Caki2 (cell line): ENCODE data around the gene FSHR. TPM values are rescaled to one million over a fixed set of nuclear protein-coding genes. Genes with fewer than 3 reads are reported as not detected.

Experiments used
- DNase-seq: peaks from one replicate; pipeline ENCODE4 v3.0.0-alpha.2; 2015; ENCODE audit warnings: low read depth
- in situ Hi-C: cut with HindIII; loops from 2 replicates; pipeline ENCODE4 v1.10.0; 2016; ENCODE audit warnings: low sequenced_read_pairs, low pct_unique_long_range_greater_than_20kb, mixed read lengths
- total RNA-seq: library from RNA; depleted of rRNA; stranded (reverse); fragments of >200 nt; shearing (Covaris generic); gene quantifications from 2 replicates; pipeline ENCODE4 v1.2.3, GENCODE V29; 2014; ENCODE audit warnings: low replicate concordance

FSHR gene
- total RNA-seq, 1 experiment from 2014 or later, result not detected

DNA sequence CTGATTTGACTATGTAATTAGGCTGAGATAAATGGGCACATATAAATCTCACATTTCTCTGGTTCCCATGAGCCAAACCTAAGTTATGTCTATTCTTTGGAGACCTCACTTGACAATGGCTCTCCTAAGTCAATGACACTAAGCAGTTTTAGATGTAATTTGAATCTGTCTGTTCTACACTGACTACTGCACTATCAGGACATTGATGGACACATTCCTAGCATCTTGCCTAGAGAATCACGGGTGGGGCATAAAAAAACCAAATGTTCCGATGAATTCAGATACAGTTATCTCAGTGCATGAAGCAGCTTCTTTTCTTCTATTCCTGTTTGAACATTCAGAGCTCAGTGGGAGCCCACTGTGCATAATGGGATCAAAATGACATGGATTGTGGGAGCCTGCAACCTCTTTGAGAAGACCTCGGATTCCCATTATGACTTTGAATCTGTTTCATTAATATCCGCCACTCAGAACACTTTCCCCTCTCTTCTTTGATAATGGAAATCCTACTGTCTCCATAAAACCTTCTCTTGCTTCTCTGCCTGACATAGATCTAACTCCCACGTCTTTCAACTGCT lies 110.8 kb downstream of the FSHR start:
- in situ Hi-C loops, result no loop called here
- no peak for DNase-seq

DNA sequence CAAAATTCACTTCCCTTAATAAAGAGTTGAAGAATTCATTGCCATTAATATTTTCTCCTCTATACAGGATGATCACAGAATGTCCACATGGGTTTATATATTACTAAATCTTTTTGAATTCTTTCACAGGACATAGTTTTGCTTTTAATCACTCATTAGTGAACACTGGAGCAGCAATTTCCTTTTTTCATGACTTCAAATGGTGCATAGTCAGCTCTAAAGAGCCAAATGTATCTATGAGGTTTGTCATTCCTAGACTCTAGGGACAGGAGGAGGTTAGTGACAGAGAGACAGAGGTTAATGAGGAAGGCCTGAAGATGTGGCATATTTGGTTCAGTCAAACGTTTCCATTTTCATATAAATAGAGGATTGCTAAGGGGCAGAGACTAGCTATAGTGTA lies 111.8 kb downstream of the FSHR start:
- no peak for DNase-seq
- in situ Hi-C loops, result no loop called here

DNA sequence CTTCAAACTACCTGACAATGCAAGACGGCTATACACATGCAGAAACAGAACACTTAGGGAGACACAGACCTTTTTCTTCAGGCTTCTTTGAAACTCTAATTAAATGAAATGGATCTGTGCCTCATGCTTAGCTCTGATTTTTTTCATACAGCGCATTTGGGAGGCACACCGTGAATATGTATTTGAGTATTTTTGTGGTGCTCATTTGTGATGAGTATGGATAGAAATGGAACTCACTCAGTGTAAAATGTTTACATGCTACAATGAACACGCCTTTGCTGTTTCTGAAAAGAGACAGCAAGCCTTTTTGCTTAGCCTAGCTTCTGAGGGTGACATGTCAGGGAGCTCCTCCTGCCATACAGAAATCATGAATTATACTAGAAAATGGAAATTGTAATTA lies 113.3 kb downstream of the FSHR start:
- in situ Hi-C loops, result no loop called here
- no peak for DNase-seq

DNA sequence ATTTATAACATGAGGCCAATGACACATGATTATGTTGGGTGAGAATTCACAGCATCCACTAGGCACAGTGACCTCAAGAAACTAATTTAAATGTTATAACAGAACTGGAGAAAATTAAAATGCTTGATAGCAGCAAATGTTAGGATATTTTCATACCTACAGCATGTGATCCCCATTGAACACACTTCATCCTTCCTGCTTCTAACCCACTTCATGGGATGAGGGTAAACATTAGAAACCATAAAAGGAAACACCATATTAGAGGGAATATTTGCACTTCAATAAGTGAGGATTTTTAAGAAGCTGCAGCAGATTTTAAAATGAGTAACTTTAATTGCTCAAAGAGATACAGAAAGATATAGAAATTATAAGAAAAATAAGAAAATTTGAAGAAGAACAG lies 117.1 kb downstream of the FSHR start:
- in situ Hi-C loops, result no loop called here

DNA sequence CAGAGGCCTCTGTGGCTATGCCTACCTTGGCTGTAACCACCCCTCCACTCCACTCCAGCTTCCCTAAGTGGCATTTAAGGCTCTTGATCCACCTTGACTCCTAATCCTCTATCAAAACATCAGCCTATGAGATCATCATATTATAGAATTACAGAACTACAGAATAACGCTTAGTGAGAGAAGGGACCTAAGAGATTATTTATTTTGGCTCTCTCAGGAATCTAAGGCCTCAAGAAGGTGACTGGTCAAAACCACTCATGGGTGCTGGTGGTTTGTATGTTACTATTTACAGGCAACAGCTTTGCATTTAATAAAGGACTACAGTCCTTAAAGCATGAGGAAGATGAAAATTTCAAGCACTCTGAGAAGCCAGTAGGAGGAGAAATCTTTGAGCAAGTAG lies 118.8 kb downstream of the FSHR start:
- in situ Hi-C loops, result no loop called here
- peak; percentile 52 for DNase-seq

More for the DNA sequence above, 117.1 kb downstream of the FSHR start:
- DNase-seq, result no peak

DNA sequence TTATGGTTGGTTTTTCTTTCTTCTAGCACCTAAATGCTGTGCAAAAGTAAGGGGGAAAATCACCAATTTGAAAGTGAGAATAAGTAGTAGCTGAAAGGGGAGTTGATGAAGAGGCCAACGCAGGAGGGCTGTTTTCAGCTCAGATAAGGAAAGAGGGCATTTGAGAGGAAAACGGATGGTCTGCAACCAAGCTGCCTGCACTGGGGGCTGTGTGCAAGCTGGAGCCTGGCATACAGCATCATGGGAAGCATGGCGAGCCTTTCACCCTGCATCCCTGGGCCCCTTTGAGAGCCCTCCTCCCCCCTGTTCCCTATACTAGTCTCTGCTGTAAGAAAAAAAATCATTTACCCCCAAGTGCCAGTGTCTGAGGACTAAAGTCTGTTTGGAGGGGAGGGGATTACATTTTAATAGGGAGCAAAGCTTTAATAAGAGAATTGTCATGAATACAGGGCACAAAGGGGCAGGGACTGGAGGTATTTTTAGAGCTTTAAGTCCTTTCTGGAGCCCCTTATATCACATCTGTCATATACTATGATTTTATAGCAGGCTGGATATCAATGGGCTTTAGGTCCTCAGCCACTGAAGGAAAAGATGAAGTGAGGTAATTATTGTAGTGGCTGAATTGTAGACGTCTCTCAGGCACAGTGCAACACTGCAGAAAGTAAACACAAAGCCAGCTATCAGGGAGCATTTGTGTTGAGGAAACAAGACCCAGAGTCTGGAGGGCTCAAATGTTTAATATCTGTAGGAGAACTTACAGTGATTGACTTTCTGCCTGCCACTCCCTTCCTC lies 120.7 kb downstream of the FSHR start:
- in situ Hi-C loops, result no loop called here
- no peak for DNase-seq

DNA sequence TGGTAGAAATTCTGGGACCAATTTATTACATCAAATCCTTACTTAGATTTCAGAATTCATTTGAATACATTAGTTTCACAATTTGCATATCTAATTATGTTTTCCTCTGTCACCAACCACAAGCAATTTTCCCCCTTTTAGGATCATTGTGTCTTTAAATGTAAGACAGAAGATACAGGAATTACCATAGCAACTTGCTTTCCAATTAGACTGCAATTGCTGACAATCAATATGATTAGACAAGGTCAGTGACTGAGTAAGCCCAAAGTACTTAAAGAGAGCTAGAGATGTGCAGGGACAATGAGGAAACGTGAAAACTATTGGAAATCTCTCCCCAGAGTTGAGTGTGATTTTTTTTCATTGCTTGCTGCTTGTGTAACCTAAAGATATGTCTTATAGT lies 121.4 kb downstream of the FSHR start:
- in situ Hi-C loops, result no loop called here
- no peak for DNase-seq

DNA sequence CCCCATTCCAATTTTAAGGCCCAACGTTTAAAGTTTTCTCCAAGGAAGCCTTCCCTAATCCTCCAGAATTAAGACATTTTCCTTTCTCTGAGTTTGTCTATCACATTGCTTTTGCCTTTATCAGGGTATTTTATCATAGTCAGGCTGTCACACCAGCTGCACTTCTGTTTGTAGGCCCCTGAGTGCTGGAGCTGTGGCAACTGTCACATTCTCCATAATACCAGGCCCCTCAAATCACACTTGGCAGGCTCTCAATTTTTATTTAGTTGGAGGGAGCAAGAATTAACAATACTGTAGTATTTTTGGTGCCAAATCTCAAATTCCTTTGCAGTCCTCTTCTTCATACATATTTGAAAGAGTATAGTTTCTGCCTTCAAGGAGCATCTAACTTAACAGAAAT lies 122.2 kb downstream of the FSHR start:
- no peak for DNase-seq
- in situ Hi-C loops, result no loop called here

DNA sequence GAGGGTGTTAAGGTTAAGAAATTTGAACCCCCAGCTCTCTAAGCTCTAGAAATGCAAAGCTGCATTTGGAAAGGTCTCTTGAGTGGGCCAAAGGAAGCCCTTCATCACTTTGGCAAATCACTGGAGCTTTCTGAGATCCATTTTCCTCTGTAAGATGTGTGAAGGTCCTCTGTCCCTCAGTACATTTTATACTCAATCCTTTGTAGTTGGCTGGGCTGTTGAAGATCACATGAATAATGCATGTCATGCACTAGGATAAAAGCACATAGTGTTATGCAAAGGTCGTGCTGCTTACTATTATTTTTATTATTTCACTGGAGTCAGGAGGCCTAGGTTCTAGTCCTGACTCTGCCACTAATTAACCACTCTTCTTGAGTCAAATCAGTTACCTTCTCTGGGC lies 124.9 kb downstream of the FSHR start:
- peak; percentile 7 for DNase-seq
- in situ Hi-C loops, result no loop called here

DNA sequence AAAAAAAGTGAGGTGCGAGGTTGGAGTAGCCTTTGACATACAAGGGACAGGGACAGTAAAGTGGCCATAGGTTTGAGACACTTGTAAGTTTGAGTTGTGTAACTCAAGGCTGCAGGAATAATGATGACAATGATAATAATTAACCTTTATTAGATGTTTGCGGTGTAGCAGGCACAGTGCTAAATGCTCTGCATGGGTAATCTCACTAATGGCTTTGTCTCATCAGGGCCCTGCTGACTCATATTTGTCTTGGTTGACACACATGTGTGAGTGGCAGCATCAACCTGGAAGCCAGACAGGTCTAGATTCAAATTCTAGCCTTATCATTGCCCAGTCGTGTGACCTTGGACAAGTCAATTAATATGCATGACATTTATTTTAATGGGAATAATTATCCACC lies 126.2 kb downstream of the FSHR start:
- in situ Hi-C loops, result no loop called here
- DNase-seq, result peak; percentile 78

DNA sequence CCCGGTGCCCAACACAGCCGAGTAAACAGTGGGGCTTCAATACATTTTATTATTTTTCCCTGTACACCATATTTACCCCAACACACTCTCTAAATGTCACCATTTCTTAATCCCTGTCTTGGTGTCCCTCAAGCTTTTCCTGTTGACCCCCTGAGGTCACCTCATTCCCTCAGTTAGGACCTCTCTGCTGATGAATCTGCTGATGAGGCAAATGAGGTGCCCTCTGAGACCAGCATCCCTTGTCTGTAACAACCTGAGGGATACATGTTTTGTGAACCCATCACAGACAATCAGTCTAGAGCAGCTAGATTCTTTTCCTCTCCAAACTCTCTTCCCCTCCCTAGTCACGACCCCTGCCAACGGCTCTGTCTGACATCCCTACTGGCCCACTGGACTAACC lies 127.6 kb downstream of the FSHR start:
- in situ Hi-C loops, result no loop called here
- no peak for DNase-seq

DNA sequence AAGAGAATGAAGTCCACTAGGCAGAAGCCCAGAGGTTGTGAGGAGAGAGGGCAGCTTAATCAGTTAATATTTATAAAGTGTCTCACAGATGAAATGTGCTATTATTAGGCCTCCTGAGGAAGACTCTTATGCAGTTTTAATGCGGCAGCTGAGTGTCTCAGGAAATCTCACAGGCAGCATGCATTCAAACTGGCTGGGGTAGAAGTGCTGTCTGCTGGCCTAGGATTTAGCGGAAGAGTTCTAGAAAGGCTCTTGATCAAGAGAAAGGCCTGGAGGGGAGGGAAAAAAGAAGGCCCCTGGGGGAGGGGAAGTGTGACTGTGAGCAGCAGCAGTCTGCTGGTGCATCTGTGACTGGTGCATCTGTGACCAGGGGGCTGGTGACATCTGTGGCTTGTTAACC lies 133.0 kb downstream of the FSHR start:
- in situ Hi-C loops, result no loop called here
- DNase-seq, result no peak

DNA sequence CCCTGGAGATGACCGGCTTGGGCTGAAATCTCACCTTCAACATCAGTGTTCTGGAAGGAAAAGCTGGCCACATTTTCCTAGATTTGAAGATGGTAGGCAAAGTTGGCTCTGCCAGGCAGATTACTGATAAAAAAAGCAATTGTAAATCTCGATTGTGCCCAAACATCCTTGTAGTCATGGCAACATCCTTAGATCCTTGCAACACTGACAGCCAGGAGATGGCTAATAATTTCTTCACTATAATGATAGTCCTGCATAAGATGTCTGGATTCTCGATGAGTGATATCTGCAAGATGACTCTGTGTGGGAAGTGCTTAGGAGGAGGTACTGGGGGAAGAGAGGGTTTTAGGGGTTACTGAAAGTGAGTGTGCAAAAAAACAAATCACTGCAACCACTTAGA lies 149.1 kb downstream of the FSHR start:
- in situ Hi-C loops, result no loop called here
- no peak for DNase-seq

DNA sequence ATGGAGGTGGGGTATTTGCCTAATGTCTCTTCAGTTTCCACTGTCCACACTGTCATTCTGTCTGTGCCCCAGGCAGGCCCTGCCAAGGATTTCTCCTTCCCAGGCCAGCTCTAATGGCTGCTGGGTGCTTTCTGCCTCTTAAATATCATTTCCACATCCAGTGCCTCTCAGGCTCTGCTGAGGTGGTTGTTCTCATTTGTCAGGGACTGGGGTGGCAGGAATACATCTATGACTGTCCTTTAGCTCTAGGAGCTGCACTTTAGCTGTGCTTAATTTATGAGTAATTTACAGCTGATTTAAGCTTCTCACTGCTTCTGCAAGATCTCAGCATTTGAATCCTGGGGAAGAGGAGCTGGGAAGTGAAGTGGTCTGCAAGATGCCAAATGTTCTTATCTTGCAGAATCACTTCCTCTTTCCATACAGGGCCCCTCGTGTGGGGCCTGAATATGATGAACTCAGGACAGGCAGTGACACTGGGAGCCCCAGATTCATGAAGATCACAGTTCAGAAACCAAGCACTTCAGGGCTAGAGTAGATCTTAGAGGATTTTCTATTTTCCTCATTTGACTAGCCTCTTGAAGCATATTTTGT lies 150.2 kb downstream of the FSHR start:
- in situ Hi-C loops, result no loop called here
- no peak for DNase-seq

DNA sequence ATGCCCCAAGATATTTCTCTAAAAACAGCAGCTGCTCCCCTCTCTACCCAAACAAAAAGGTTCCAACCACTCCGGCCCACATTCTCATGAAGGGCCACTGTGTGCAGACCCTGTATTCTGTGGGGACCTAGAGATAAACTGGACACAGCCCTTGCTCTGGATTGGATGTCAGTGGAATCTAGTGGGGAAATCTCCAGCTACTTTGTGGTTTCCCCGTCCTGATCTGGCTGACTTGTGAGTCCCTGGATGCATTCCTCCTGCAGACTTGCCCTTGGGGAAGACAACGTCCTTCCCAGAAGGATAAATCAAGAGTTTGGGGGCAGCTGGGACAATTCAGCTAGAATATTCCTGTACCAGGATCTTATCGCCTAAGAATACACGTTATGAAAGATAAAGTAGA lies 151.1 kb downstream of the FSHR start:
- in situ Hi-C loops, result no loop called here
- no peak for DNase-seq

DNA sequence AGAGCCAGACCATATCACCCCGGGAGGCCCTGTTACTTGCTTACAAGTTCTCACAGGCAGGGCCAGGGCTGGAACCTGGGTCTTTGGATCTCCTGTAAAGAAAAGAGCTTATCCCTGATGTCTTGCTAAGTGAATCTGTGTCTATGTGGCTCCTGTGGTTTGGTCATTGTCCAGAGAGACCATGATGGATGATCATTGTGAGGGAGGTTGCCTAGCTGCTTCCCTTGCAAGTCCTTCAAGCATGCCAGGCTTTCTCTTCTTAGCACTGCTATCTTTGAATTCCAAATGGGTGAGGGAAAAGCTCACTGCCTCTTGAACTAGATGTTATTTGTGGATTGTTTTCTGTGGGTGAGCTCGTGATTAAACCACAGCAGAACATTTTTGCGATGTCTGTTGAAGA lies 151.6 kb downstream of the FSHR start:
- in situ Hi-C loops, result no loop called here
- DNase-seq, result no peak

DNA sequence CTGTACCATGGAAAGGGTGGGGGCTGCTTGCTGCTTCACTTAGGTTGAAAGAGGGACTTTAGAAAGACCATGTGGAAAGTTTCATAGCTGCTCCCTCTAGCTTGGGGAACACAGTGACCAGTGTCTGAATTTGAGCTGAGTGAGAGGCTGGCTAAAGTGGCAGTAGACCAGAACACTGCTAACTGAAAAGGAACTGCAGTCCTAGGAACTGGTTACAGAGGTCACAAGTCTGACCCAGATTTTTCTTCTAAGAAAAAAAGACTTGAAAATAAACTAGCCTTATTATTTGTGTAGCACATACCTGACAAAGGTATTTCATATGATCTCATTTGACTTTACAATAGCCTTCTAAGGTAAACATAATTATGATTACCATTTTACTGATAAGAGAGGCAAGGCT lies 153.6 kb downstream of the FSHR start:
- in situ Hi-C loops, result no loop called here
- DNase-seq, result peak; percentile 10

DNA sequence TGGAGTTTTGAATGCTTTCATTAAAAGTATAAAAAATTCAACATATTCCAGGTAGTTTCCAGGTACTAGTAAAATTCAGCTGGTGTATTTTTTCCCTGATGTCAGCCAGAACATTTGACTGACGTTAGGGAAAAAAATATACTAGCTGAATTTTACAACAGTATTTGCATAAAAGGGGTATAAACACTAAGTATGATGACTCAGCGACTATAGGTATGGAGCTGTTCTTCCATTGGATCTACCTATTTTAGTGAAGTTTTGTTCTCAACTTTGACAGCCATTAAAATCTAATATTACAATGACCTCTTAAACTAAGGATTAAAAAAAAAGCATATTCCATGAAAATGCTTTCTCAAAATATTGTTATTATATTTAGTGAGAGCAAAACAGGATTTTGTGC lies 155.9 kb downstream of the FSHR start:
- DNase-seq, result no peak
- in situ Hi-C loops, result no loop called here

DNA sequence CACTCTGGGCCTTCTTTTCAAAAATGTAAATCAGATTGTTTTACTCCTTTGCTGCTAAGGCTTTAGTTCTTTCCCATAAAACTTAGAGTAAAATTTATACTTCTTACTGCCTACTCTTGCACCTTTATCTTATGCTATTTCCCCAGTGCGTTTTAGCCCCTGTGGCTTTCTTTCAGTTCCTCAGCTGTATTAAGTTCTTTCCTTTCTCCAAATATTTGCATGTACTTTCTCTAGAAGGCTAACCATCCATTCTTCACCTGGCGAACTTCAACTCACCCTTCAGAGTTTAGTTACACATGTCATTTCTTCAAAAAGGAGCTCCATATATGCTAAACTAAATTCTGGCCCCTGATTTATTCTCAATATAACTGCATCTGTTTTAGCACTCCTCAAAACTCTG lies 160.7 kb downstream of the FSHR start:
- in situ Hi-C loops, result no loop called here
- no peak for DNase-seq
